ENCODE results near the gene MSANTD2.

GRCh38 chr11:124812876-124813275, 12.7 kb upstream of the MSANTD2 start:
- TF ChIP-seq, protein P1, sequence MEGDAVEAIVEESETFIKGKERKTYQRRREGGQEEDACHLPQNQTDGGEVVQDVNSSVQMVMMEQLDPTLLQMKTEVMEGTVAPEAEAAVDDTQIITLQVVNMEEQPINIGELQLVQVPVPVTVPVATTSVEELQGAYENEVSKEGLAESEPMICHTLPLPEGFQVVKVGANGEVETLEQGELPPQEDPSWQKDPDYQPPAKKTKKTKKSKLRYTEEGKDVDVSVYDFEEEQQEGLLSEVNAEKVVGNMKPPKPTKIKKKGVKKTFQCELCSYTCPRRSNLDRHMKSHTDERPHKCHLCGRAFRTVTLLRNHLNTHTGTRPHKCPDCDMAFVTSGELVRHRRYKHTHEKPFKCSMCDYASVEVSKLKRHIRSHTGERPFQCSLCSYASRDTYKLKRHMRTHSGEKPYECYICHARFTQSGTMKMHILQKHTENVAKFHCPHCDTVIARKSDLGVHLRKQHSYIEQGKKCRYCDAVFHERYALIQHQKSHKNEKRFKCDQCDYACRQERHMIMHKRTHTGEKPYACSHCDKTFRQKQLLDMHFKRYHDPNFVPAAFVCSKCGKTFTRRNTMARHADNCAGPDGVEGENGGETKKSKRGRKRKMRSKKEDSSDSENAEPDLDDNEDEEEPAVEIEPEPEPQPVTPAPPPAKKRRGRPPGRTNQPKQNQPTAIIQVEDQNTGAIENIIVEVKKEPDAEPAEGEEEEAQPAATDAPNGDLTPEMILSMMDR (IDR thresholded peaks at IDR 0.05) = no peak
- no peak for TF ChIP-seq POLR2A (IDR thresholded peaks at IDR 0.05)

Measured in right lobe of liver (tissue), 4 donors.